Gastrocnemius medialis (tissue), 4 donors: ENCODE data around the gene ATP6V0A1. TPM values are rescaled to one million over a fixed set of nuclear protein-coding genes. Genes with fewer than 3 reads are reported as not detected.
A peak's percentile ranks its signal among the peaks of the same experiment; 100 is the strongest.

ENCODE experiments used
- ATAC-seq, 2 donors: fragments of 150-250 bp; one replicate each; pipeline ENCODE4 v1.9.1; 2016
- DNase-seq, 2 donors: peaks; one replicate each; pipeline ENCODE4 v3.0.0-alpha.2; 2019
- H3K27ac ChIP-seq, 4 donors: fragments of 200-600 bp; sonication (generic); 1 replicate in 1 of 4; 2 replicates in 3 of 4; pipeline ENCODE4 v1.5.1; 2016 to 2018; ENCODE audit warnings: mild to moderate bottlenecking in 2 of 4, moderate library complexity in 1 of 4
- H3K27me3 ChIP-seq, 3 donors: fragments of 200-600 bp; sonication (generic) in 2 of 3; 1 replicate in 1 of 3; 2 replicates in 2 of 3; pipeline versions ENCODE4 v1.5.1 to v1.6.0; 2016 to 2019; ENCODE audit warnings: mild to moderate bottlenecking in 1 of 3, moderate library complexity in 1 of 3
- H3K36me3 ChIP-seq, 2 donors: fragments of 200-600 bp; sonication (generic) in 1 of 2; one replicate each; pipeline ENCODE4 v1.5.1; 2017 to 2018
- H3K4me1 ChIP-seq, 2 donors: fragments of 200-600 bp; sonication (generic) in 1 of 2; one replicate each; pipeline ENCODE4 v1.5.1; 2016 to 2017; ENCODE audit warnings: mild to moderate bottlenecking in 2 of 2
- H3K4me3 ChIP-seq, 4 donors: fragments of 200-600 bp; sonication (generic) in 3 of 4; 1 replicate in 1 of 4; 2 replicates in 3 of 4; pipeline ENCODE4 v1.5.1; 2016 to 2019; ENCODE audit warnings: mild to moderate bottlenecking in 2 of 4
- H3K9me3 ChIP-seq, 3 donors: fragments of 200-600 bp; sonication (generic) in 2 of 3; 1 replicate in 1 of 3; 2 replicates in 2 of 3; pipeline ENCODE4 v1.5.1; 2016 to 2019
- CTCF ChIP-seq, 5 experiments: fragments of 450-650 bp in 3 of 5; fragments of 200-600 bp in 2 of 5; sonication (generic) in 2 of 5; IDR thresholded peaks in 4 of 5; conservative IDR thresholded peaks in 1 of 5; 1 replicate in 4 of 5; 2 replicates in 1 of 5; pipeline ENCODE4 v1.5.1; 2016 to 2019; ENCODE audit warnings: antibody characterized with exemption in 5 of 5, mild to moderate bottlenecking in 3 of 5, moderate library complexity in 3 of 5
- POLR2A ChIP-seq, 2 donors: fragments of 450-650 bp; IDR thresholded peaks; one replicate each; pipeline ENCODE4 v1.6.1; 2017; ENCODE audit warnings: antibody characterized with exemption in 2 of 2, mild to moderate bottlenecking in 2 of 2, moderate library complexity in 2 of 2
- in situ Hi-C, 4 donors: fragments of 200-750 bp; cut with MboI; loops; one replicate each; pipeline versions ENCODE4 v1.15.0 to v1.8.0; 2017; ENCODE audit warnings: low sequenced_read_pairs in 4 of 4
- intact Hi-C: fragments of 100-400 bp; cut with DNase I; formaldehyde crosslinking; loops from one replicate; pipeline ENCODE4 v1.15.1; 2023; ENCODE audit warnings: low total_unique reads
- total RNA-seq, 4 donors: library from RNA; depleted of rRNA; stranded (reverse); fragments of >200 nt; gene quantifications; one replicate each; pipeline versions ENCODE4 v1.1.0 to v1.2.3, GENCODE V29; 2016

ATP6V0A1 gene
- total RNA-seq, 4 donors from 2014 or later = 65.3 to 138 (median 95.3) TPM

- DNase-seq (peak; percentile 79 to 85), ATAC-seq (peak; percentile 22 to 49)
- no peak overlapping the region for H3K4me3 ChIP-seq
- H3K27ac ChIP-seq = peak overlapping the region; percentile 77 to 89 (median 86)
- H3K27me3 ChIP-seq = no peaks in the 10 kb centered on the region
- TF ChIP-seq CTCF (IDR thresholded peaks at IDR 0.05 in 4 of 5, conservative IDR thresholded peaks at IDR 0.05 in 1 of 5) (no peak), POLR2A (IDR thresholded peaks at IDR 0.05) (no peak)
- in situ Hi-C loops (loop anchor here in 1 of 4 donors (10.0 kb wide), 1 partner anchor 105 kb away; no protein-coding TSS in a partner anchor), intact Hi-C loops (loop anchor here (2.0 to 5.0 kb wide), 3 partner anchors 61 to 198 kb away; partner anchors contain the start of gene ATP6V0A1)
- peaks cover 0 to 28% of the 10 kb centered on the region in 2 donors for H3K36me3 ChIP-seq
- H3K9me3 ChIP-seq = no peaks in the 10 kb centered on the region
- H3K4me1 ChIP-seq = peaks cover 63 to 68% of the 10 kb centered on the region in 2 donors
Observed at GRCh38 chr17:42519546-42520491, 61.1 kb downstream of the ATP6V0A1 start.

GRCh38 chr17:42520540-42520951 is 61.9 kb downstream of the ATP6V0A1 start:
- H3K27me3 ChIP-seq = no peaks in the 10 kb centered on the region
- peaks cover 71 to 74% of the 10 kb centered on the region in 2 donors for H3K4me1 ChIP-seq
- in situ Hi-C loops = loop anchor here in 1 of 4 donors (10.0 kb wide), 1 partner anchor 106 kb away; no protein-coding TSS in a partner anchor
- peak overlapping the region; percentile 77 to 89 (median 86) for H3K27ac ChIP-seq
- no peaks in the 10 kb centered on the region for H3K9me3 ChIP-seq
- H3K36me3 ChIP-seq = peaks cover 0 to 24% of the 10 kb centered on the region in 2 donors
- ATAC-seq (no peak), DNase-seq (no peak)
- intact Hi-C loops = no loop called here
- TF ChIP-seq CTCF (IDR thresholded peaks at IDR 0.05 in 4 of 5, conservative IDR thresholded peaks at IDR 0.05 in 1 of 5) = no peak
- TF ChIP-seq POLR2A (IDR thresholded peaks at IDR 0.05) = no peak
- no peak overlapping the region for H3K4me3 ChIP-seq

- TF ChIP-seq CTCF (IDR thresholded peaks at IDR 0.05 in 4 of 5, conservative IDR thresholded peaks at IDR 0.05 in 1 of 5) = no peak
- no peak for TF ChIP-seq POLR2A (IDR thresholded peaks at IDR 0.05)
- no peaks in the 10 kb centered on the region for H3K27me3 ChIP-seq
- H3K4me1 ChIP-seq = peaks cover 75 to 76% of the 10 kb centered on the region in 2 donors
- peaks cover 0 to 24% of the 10 kb centered on the region in 2 donors for H3K36me3 ChIP-seq
- ATAC-seq (no peak), DNase-seq (no peak)
- peak overlapping the region; percentile 77 to 89 (median 86) for H3K27ac ChIP-seq
- intact Hi-C loops (no loop called here), in situ Hi-C loops (loop anchor here in 1 of 4 donors (10.0 kb wide), 1 partner anchor 106 kb away; no protein-coding TSS in a partner anchor)
- H3K9me3 ChIP-seq = no peaks in the 10 kb centered on the region
- no peak overlapping the region for H3K4me3 ChIP-seq
Observed at GRCh38 chr17:42521036-42521435, 62.4 kb downstream of the ATP6V0A1 start.

GRCh38 chr17:42521666-42522262 is 63.1 kb downstream of the ATP6V0A1 start:
- H3K4me3 ChIP-seq = no peak overlapping the region
- intact Hi-C loops = no loop called here
- in situ Hi-C loops = loop anchor here in 1 of 4 donors (10.0 kb wide), 1 partner anchor 107 kb away; no protein-coding TSS in a partner anchor
- H3K9me3 ChIP-seq = no peaks in the 10 kb centered on the region
- peak overlapping the region; percentile 77 to 89 (median 86) for H3K27ac ChIP-seq
- no peaks in the 10 kb centered on the region for H3K27me3 ChIP-seq
- H3K36me3 ChIP-seq = peaks cover 0 to 22% of the 10 kb centered on the region in 2 donors
- H3K4me1 ChIP-seq = peaks cover 78 to 82% of the 10 kb centered on the region in 2 donors
- DNase-seq = no peak
- TF ChIP-seq POLR2A (IDR thresholded peaks at IDR 0.05) = no peak
- TF ChIP-seq CTCF (IDR thresholded peaks at IDR 0.05 in 4 of 5, conservative IDR thresholded peaks at IDR 0.05 in 1 of 5) = no peak
- no peak for ATAC-seq
